HEK293 (cell line): Measurements from ENCODE around the gene MYO1G.

ENCODE experiments used
- ZNF18 ChIP-seq: fragments of 450-650 bp; formaldehyde crosslinking; IDR thresholded peaks from 2 replicates; pipeline ENCODE4 v1.5.1; 2016; ENCODE audit warnings: missing biosample characterization, missing genetic modification characterization
- ZNF221 ChIP-seq: fragments of 450-650 bp; formaldehyde crosslinking; IDR thresholded peaks from 2 replicates; pipeline ENCODE4 v1.5.1; 2017; ENCODE audit warnings: missing biosample characterization, missing genetic modification characterization, borderline replicate concordance
- ZNF600 ChIP-seq: fragments of 450-650 bp; formaldehyde crosslinking; IDR thresholded peaks from 2 replicates; pipeline ENCODE4 v1.5.1; 2016; ENCODE audit warnings: missing biosample characterization, missing genetic modification characterization

GRCh38 chr7:44981035-44981706 is 2.4 kb upstream of the MYO1G start:
- TF ChIP-seq ZNF18 (tag by site-specific recombination) (no peak), ZNF600 (tag by site-specific recombination) (no peak), ZNF221 (tag by site-specific recombination) (no peak)
